Muscle of leg (tissue), 16 donors: ENCODE data around the gene ELANE. TPM values are rescaled to one million over a fixed set of nuclear protein-coding genes. Genes with fewer than 3 reads are reported as not detected.

Experiments used
- DNase-seq: peaks from one replicate; pipeline ENCODE4 v3.0.0; 2013
- H3K27ac ChIP-seq: one replicate; pipeline ENCODE4 v1.5.1; 2013; ENCODE audit warnings: mild to moderate bottlenecking, low read length, control low read depth
- H3K27me3 ChIP-seq: one replicate; pipeline ENCODE4 v1.6.1; 2013; ENCODE audit warnings: low read length; ENCODE audit not compliant: control insufficient read depth, insufficient read depth
- H3K36me3 ChIP-seq: one replicate; pipeline ENCODE4 v1.6.1; 2013; ENCODE audit warnings: low read length; ENCODE audit not compliant: control insufficient read depth, insufficient read depth
- H3K4me1 ChIP-seq: one replicate; pipeline ENCODE4 v1.6.1; 2013; ENCODE audit warnings: low read length; ENCODE audit not compliant: control insufficient read depth, insufficient read depth
- H3K4me3 ChIP-seq: one replicate; pipeline ENCODE4 v1.5.1; 2013; ENCODE audit warnings: low read length, control low read depth
- H3K9me3 ChIP-seq: replicated peaks from 2 replicates; pipeline ENCODE4 v1.6.1; 2013; ENCODE audit warnings: low read depth, low read length; ENCODE audit not compliant: control insufficient read depth
- WGBS: methylation state at CpG from one replicate; pipeline ENCODE4 v1.1.5; 2013; ENCODE audit warnings: missing lambda C conversion rate; ENCODE audit not compliant: insufficient coverage; 5-methylcytosine and 5-hydroxymethylcytosine counted together
- long read RNA-seq, 11 donors: transcript quantifications; one replicate each; lab custom pipeline, GENCODE V29; 2026
- polyA plus RNA-seq, 8 donors: library from polyadenylated mRNA; unstranded; fragments of 120-200 nt; gene quantifications; one replicate each; pipeline versions ENCODE4 v1.2.1 to v1.2.3, GENCODE V29; 2013; ENCODE audit warnings: inconsistent platforms in 1 of 8, low replicate concordance in 1 of 8; ENCODE audit not compliant: insufficient read length in 8 of 8, insufficient read depth in 1 of 8
- total RNA-seq: library from RNA; stranded (reverse); fragments of 120-200 nt; gene quantifications from one replicate; pipeline ENCODE4 v1.2.4, GENCODE V29; 2013

Gene ELANE
- total RNA-seq (0.22 TPM), polyA plus RNA-seq (1 to 10 TPM in 2 of 8 donors, under 1 TPM in 6; 0.36 to 4.4 (median 0.67) TPM)
- long read RNA-seq, donor 1, partial matches to known transcripts: 0 of 1 reads
- long read RNA-seq, donor 1, other reads (novel, unspliced or antisense): 0 of 1 reads
- long read RNA-seq, donor 2: 0 reads
- long read RNA-seq, donor 3, partial matches to known transcripts: 0 of 1 reads
- long read RNA-seq, donor 3, other reads (novel, unspliced or antisense): 0 of 1 reads
- long read RNA-seq, donor 4, partial matches to known transcripts: 0 of 1 reads
- long read RNA-seq, donor 4, other reads (novel, unspliced or antisense): 0 of 1 reads
- long read RNA-seq, donor 5, partial matches to known transcripts: 0 of 4 reads
- long read RNA-seq, donor 5, other reads (novel, unspliced or antisense): 0 of 4 reads
- long read RNA-seq, donor 6, partial matches to known transcripts: 0 of 2 reads
- long read RNA-seq, donor 6, other reads (novel, unspliced or antisense): 0 of 2 reads
- long read RNA-seq, donor 7, partial matches to known transcripts: 0 of 1 reads
- long read RNA-seq, donor 7, other reads (novel, unspliced or antisense): 0 of 1 reads
- long read RNA-seq, donor 8, partial matches to known transcripts: 0 of 1 reads
- long read RNA-seq, donor 8, other reads (novel, unspliced or antisense): 0 of 1 reads
- long read RNA-seq, donor 9, partial matches to known transcripts: 0 of 1 reads
- long read RNA-seq, donor 9, other reads (novel, unspliced or antisense): 0 of 1 reads
- long read RNA-seq, donor 10: 0 reads
- long read RNA-seq, donor 11: 0 reads

DNA sequence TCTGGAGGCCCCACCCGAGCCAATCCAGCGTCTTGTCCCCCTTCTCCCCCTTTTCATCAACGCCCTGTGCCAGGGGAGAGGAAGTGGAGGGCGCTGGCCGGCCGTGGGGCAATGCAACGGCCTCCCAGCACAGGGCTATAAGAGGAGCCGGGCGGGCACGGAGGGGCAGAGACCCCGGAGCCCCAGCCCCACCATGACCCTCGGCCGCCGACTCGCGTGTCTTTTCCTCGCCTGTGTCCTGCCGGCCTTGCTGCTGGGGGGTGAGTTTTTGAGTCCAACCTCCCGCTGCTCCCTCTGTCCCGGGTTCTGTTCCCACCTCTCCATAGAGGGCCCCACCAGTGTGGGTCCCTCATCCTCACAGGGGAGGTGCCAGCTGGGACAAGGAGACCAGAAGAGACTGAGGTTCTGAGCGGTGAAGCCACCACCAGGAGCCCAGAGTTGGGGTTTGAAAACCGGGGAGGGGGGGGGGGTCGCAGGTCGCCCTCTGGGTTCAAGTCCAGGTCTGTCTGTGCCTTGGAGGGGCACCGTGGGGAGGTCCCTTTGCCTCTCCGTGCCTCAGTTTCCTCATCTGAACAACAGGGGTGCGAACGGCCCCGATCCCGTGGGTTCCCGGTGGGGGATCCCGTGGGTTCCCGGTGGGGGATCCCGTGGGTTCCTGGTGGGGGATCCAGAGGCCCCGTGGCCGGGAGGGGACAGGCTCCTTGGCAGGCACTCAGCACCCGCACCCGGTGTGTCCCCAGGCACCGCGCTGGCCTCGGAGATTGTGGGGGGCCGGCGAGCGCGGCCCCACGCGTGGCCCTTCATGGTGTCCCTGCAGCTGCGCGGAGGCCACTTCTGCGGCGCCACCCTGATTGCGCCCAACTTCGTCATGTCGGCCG, at the start of gene ELANE:
Gene ELANE (plus strand): TSS at position 168 of the 878 bp plus-strand sequence. CDS start 26 bp downstream, at position 194.
- WGBS: 61% methylated on average over 31 of the region's 55 CpGs
- H3K4me3 ChIP-seq: no peak within 1 kb of the TSS
- peaks cover 52% of the 10 kb centered on the region for H3K27me3 ChIP-seq
- H3K36me3 ChIP-seq: no peaks in the 10 kb centered on the region
- no peaks in the 10 kb centered on the region for H3K9me3 ChIP-seq
- DNase-seq: peak; percentile 9
- H3K4me1 ChIP-seq: peaks cover 20% of the 10 kb centered on the region
- no peak within 1 kb of the TSS for H3K27ac ChIP-seq

DNA sequence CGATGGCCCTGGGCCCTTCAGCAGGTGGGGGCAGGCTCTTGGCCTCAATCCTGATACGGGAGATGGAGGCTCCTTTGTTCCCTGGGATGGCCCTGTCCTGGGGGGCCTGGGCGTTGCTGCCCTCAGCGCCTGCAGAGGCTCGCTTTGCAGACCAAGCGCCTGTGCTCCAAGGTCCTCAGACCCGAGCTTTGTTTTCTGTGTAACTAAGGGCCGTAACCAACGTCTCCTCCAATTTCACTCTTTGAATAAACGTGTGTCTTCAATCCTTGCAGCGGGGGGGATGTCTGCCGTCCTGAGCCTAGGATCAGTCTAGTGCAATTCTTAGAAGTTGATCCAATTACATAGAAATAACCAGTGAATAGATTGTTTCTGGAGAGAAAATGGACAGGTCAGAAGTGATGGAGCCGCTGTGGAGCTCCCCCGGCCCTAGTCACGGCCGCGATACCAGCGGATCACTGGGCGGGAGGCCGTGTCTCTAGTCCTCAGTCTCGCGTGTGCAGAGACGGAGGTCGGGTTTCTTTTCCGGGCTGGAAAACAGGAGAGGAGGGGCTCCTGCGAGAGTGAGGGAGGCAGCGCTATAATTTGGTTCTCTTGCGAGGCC, 49.5 kb upstream of the ELANE start:
- no peaks in the 10 kb centered on the region for H3K27me3 ChIP-seq
- H3K27ac ChIP-seq: peak overlapping the region; percentile 82
- peak; percentile 81 for DNase-seq
- no peaks in the 10 kb centered on the region for H3K9me3 ChIP-seq
- WGBS: 35% methylated on average over 21 of the region's 28 CpGs
- peak overlapping the region; percentile 0 for H3K4me3 ChIP-seq
- H3K36me3 ChIP-seq: peaks cover 75% of the 10 kb centered on the region
- peaks cover 54% of the 10 kb centered on the region for H3K4me1 ChIP-seq

DNA sequence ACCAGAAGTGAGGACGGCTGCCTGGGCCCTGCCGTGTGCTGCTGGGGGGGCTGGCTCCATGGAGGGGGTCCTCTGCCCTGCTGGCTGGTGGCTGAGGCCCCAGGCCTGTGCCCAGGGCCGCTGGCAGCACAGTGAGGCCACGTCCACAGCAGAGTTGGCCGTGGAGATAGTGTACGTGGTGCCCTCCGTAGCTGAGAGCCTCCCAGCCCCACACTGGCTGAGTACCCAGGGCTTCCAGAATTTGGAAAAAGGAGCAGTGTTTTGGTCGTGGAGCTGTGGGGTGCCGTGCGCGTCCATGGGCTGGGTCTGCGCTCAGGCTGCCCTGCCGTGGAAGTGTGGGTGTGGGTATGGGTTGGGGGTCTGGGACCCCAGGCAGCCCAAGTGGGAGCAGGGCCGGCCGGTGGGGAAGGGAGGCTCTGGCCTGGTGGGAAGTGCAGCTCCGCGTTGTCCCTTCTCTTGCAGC, 49.0 kb upstream of the ELANE start:
- Histone ChIP-seq H3K4me3 (no peak overlapping the region), H3K4me1 (peaks cover 54% of the 10 kb centered on the region), H3K27me3 (no peaks in the 10 kb centered on the region), H3K9me3 (no peaks in the 10 kb centered on the region), H3K27ac (peak overlapping the region; percentile 82), H3K36me3 (peaks cover 80% of the 10 kb centered on the region)
- 64% methylated on average over 17 of the region's 17 CpGs for WGBS
- no peak for DNase-seq

DNA sequence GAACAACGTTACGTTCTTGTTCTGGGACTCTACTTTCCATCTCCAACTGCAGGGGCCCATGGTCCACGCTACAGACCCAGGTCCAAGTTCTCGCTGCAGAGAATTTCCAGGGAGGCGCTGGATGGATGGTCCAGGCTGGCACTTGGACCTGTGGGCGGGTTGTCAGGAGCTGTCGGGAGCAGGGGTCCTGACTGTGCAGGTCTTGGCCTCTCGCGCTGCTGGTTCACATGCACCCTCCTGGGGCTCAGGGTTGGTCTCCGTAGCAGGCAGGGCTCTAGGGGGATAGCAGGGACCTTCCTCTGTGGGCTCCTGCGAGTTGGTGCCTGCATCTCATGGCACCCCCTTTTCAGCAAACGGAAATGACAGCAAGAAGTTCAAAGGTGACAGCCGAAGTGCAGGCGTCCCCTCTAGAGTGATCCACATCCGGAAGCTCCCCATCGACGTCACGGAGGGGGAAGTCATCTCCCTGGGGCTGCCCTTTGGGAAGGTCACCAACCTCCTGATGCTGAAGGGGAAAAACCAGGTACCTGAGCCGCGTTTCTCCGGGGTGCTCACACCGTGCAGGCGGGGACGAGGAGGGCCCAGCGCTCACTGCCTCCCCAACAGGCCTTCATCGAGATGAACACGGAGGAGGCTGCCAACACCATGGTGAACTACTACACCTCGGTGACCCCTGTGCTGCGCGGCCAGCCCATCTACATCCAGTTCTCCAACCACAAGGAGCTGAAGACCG, 48.3 kb upstream of the ELANE start:
- peak; percentile 7 for DNase-seq

DNA sequence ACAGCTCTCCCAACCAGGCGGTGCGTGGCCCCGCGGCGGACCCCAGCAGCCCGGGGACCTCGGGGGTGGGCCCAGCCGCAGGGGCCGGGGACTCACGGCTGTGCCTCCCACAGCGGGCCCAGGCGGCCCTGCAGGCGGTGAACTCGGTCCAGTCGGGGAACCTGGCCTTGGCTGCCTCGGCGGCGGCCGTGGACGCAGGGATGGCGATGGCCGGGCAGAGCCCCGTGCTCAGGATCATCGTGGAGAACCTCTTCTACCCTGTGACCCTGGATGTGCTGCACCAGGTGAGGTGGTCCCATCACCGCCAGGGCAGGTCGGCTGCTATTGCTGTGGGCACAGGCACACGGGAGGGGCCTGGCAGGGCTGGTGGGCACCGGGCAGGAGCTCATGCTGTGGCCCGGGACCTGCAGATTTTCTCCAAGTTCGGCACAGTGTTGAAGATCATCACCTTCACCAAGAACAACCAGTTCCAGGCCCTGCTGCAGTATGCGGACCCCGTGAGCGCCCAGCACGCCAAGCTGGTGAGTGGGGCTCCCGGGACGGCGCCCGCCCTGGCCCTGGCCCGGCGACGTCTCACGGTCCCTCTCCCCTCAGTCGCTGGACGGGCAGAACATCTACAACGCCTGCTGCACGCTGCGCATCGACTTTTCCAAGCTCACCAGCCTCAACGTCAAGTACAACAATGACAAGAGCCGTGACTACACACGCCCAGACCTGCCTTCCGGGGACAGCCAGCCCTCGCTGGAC, 47.5 kb upstream of the ELANE start:
- no peak overlapping the region for H3K27ac ChIP-seq
- H3K4me1 ChIP-seq: peaks cover 45% of the 10 kb centered on the region
- WGBS: 87% methylated on average over 52 of the region's 53 CpGs
- H3K4me3 ChIP-seq: no peak overlapping the region
- DNase-seq: no peak
- H3K36me3 ChIP-seq: peaks cover 82% of the 10 kb centered on the region
- no peaks in the 10 kb centered on the region for H3K9me3 ChIP-seq
- no peaks in the 10 kb centered on the region for H3K27me3 ChIP-seq

More for the DNA sequence above, 48.3 kb upstream of the ELANE start:
- no peaks in the 10 kb centered on the region for H3K27me3 ChIP-seq
- H3K36me3 ChIP-seq: peaks cover 82% of the 10 kb centered on the region
- 71% methylated on average over 23 of the region's 31 CpGs for WGBS
- H3K9me3 ChIP-seq: no peaks in the 10 kb centered on the region
- H3K27ac ChIP-seq: no peak overlapping the region
- H3K4me1 ChIP-seq: peaks cover 52% of the 10 kb centered on the region
- H3K4me3 ChIP-seq: no peak overlapping the region

DNA sequence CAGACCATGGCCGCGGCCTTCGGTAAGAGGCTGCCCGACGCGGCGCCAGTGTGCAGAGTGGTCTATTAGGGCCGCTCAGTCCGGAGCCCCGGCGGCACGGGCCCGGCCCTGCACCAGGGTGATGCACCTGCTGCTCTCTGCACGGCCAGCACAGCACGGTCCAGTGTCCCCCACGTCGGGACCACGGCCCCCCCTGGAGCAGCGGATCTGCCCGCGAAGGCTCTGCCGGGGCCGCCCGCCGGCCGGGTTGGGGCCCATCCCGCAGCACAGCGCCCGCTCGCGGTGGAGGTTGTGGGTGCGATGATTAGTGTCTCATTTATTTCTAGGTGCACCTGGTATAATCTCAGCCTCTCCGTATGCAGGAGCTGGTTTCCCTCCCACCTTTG, 46.9 kb upstream of the ELANE start:
- peaks cover 39% of the 10 kb centered on the region for H3K4me1 ChIP-seq
- WGBS: 88% methylated on average over 31 of the region's 33 CpGs
- no peaks in the 10 kb centered on the region for H3K27me3 ChIP-seq
- H3K36me3 ChIP-seq: peaks cover 82% of the 10 kb centered on the region
- no peaks in the 10 kb centered on the region for H3K9me3 ChIP-seq
- H3K4me3 ChIP-seq: no peak overlapping the region
- no peak for DNase-seq
- no peak overlapping the region for H3K27ac ChIP-seq

DNA sequence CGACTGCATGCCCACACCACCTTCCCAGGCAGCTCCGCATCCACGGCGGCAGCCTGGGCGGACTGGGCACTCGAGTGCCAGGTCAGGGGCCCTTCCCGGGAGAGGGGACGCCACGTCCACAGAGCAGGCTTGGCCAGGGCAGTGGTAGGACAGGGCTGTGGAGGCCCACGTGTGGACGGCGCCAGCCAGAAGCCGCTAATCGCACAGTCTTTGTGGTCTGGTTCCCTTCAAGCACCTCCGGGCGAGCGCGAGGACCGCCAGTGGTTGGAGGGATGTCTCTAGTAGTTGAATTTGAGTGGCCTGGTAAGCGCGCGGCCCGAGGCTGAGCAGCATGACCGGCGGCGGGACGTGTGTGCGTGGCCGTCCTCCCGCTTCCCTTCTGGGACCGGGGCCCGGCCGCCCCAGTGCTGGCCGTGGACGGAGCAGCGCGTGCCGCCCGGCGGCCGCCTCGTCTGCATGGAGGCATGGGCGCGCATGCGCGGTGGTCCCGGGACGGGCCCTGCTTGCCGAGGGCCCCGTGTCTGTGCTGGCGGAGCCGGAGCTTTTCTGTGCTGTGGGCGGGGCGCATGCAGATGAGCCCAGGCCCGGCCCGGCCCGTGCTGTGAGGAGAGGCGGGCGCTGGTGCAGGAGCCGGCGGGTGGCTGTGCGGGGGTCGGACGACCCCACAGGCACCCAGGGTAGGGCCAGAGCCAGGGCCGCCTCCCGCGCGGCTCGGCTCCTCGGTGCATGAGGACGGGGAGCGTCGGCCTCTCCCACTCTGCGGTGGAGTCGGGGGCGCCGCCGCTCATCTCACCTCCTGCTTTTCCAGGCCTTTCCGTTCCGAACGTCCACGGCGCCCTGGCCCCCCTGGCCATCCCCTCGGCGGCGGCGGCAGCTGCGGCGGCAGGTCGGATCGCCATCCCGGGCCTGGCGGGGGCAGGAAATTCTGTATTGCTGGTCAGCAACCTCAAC, 46.2 kb upstream of the ELANE start:
- Histone ChIP-seq H3K4me1 (peaks cover 32% of the 10 kb centered on the region), H3K27ac (no peak overlapping the region), H3K4me3 (no peak overlapping the region), H3K27me3 (no peaks in the 10 kb centered on the region), H3K36me3 (peaks cover 82% of the 10 kb centered on the region), H3K9me3 (no peaks in the 10 kb centered on the region)
- WGBS: 90% methylated on average over 86 of the region's 93 CpGs
- DNase-seq: no peak

DNA sequence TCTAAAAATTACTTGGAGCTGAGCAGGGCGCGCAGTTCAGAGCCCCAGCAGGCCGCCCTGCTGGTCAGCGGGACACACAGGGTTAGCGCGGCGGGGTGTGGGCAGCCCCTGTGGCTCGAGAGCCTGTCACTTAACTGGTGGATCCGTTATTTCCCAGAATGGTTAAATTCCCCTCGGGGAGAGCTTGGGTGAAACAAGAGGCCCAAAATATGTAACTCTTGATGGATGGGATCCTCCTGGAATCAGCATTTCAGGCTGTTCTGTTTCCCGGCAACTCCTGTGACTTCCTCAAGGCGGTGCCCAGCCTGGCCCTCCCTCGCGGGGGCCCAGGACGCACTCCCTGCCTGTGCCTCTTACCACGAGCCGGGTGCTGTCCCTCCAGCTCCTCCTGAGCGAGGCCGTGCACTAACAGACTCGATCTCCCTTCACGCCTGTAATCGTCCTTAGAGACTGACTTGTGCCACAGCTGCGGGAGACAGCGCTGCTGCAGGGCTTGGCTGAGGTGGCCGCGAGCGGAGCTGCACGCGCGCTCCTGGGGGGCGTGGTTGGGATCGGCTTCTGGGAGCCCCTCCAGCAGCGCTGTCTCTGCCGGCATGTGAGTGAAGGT, 45.2 kb upstream of the ELANE start:
- H3K4me1 ChIP-seq: peaks cover 21% of the 10 kb centered on the region
- no peaks in the 10 kb centered on the region for H3K27me3 ChIP-seq
- H3K36me3 ChIP-seq: peaks cover 84% of the 10 kb centered on the region
- H3K4me3 ChIP-seq: no peak overlapping the region
- no peaks in the 10 kb centered on the region for H3K9me3 ChIP-seq
- WGBS: 67% methylated on average over 29 of the region's 34 CpGs
- no peak overlapping the region for H3K27ac ChIP-seq
- DNase-seq: no peak
